Peyer's patch (tissue), 4 donors: ENCODE measurements around the gene RUNX1.

Source experiments
- POLR2A ChIP-seq, 2 donors: fragments of 450-650 bp; IDR thresholded peaks; one replicate each; pipeline ENCODE4 v1.5.1; 2017; ENCODE audit warnings: antibody characterized with exemption in 2 of 2, mild to moderate bottlenecking in 2 of 2, moderate library complexity in 2 of 2
- TF ChIP-seq, protein P1 (sequence below), 6 experiments: fragments of 450-650 bp in 4 of 6; fragments of 200-600 bp in 2 of 6; sonication (generic) in 1 of 6; IDR thresholded peaks; one replicate each; pipeline ENCODE4 v1.5.1; 2017 to 2019; ENCODE audit warnings: antibody characterized with exemption in 6 of 6, mild to moderate bottlenecking in 3 of 6, moderate library complexity in 1 of 6

DNA sequence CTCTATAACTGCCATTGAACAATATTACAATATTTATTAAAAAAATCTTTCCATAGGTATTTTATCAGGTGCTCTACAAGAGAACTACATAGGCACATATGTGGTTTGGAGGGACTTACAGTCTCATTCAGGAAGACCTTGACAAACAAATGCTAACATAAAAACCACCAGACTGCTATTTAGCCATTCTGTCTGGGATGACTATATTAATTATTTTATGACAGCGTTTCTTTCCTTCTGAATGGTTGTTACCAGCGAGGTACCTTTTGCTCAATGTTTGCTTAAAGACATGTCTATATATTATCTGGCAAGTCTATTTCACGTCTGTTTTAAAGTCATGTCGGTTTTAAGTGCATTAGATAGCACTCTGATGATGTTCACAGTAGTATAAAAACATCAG is 69.7 kb downstream of the RUNX1 start:
- TF ChIP-seq, protein P1, sequence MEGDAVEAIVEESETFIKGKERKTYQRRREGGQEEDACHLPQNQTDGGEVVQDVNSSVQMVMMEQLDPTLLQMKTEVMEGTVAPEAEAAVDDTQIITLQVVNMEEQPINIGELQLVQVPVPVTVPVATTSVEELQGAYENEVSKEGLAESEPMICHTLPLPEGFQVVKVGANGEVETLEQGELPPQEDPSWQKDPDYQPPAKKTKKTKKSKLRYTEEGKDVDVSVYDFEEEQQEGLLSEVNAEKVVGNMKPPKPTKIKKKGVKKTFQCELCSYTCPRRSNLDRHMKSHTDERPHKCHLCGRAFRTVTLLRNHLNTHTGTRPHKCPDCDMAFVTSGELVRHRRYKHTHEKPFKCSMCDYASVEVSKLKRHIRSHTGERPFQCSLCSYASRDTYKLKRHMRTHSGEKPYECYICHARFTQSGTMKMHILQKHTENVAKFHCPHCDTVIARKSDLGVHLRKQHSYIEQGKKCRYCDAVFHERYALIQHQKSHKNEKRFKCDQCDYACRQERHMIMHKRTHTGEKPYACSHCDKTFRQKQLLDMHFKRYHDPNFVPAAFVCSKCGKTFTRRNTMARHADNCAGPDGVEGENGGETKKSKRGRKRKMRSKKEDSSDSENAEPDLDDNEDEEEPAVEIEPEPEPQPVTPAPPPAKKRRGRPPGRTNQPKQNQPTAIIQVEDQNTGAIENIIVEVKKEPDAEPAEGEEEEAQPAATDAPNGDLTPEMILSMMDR (IDR thresholded peaks at IDR 0.05) = no peak
- TF ChIP-seq POLR2A (IDR thresholded peaks at IDR 0.05) = no peak
